ENCODE data around the gene MCF2L2.

Gene MCF2L2

GRCh38 chr3:183381179-183381578, 47.2 kb downstream of the MCF2L2 start:
- peak; percentile 54 for ATAC-seq

GRCh38 chr3:183378951-183379350, 49.5 kb downstream of the MCF2L2 start:
- ATAC-seq: no peak
- TF ChIP-seq POU6F1 (CRISPR knock-in tag; IDR thresholded peaks at IDR 0.05; ENCODE audit: borderline replicate concordance, low read depth): no peak

More at GRCh38 chr3:183381179-183381578, 47.2 kb downstream of the MCF2L2 start:
- TF ChIP-seq CSRNP3 (CRISPR knock-in tag; IDR thresholded peaks at IDR 0.05) (no peak), CREB5 (CRISPR knock-in tag; IDR thresholded peaks at IDR 0.05; ENCODE audit: low read depth) (no peak), BACH2 (CRISPR knock-in tag; IDR thresholded peaks at IDR 0.05; ENCODE audit: borderline replicate concordance) (no peak), ZNF70 (CRISPR knock-in tag; IDR thresholded peaks at IDR 0.05) (no peak), TSHZ2 (CRISPR knock-in tag; IDR thresholded peaks at IDR 0.05) (no peak), OSR1 (CRISPR knock-in tag; IDR thresholded peaks at IDR 0.05) (no peak), TOX (CRISPR knock-in tag; IDR thresholded peaks at IDR 0.05; ENCODE audit: borderline replicate concordance) (no peak), TCF4 (CRISPR knock-in tag; IDR thresholded peaks at IDR 0.05; ENCODE audit: borderline replicate concordance) (no peak), ZFP3 (CRISPR knock-in tag; IDR thresholded peaks at IDR 0.05) (no peak), SNAI2 (CRISPR knock-in tag; IDR thresholded peaks at IDR 0.05) (no peak), ZNF8 (CRISPR knock-in tag; IDR thresholded peaks at IDR 0.05) (no peak), ARNTL (CRISPR knock-in tag; IDR thresholded peaks at IDR 0.05; ENCODE audit: borderline replicate concordance, low read depth) (no peak), ISL1 (CRISPR knock-in tag; IDR thresholded peaks at IDR 0.05) (no peak), PPARA (CRISPR knock-in tag; IDR thresholded peaks at IDR 0.05; ENCODE audit: borderline replicate concordance) (no peak), ZC3H10 (CRISPR knock-in tag; IDR thresholded peaks at IDR 0.05) (no peak), CSDC2 (CRISPR knock-in tag; IDR thresholded peaks at IDR 0.05) (no peak), ESRRG (CRISPR knock-in tag; IDR thresholded peaks at IDR 0.05) (no peak)

GRCh38 chr3:183378545-183378944, 49.9 kb downstream of the MCF2L2 start:
- TF ChIP-seq ESRRG (CRISPR knock-in tag; IDR thresholded peaks at IDR 0.05) (no peak), ZC3H10 (CRISPR knock-in tag; IDR thresholded peaks at IDR 0.05) (no peak), ZNF565 (CRISPR knock-in tag; conservative IDR thresholded peaks at IDR 0.05; ENCODE audit: low read depth) (no peak), OSR1 (CRISPR knock-in tag; IDR thresholded peaks at IDR 0.05) (no peak), BACH2 (CRISPR knock-in tag; IDR thresholded peaks at IDR 0.05; ENCODE audit: borderline replicate concordance) (no peak), CREB5 (CRISPR knock-in tag; IDR thresholded peaks at IDR 0.05; ENCODE audit: low read depth) (no peak), CSRNP3 (CRISPR knock-in tag; IDR thresholded peaks at IDR 0.05) (no peak), SNAI2 (CRISPR knock-in tag; IDR thresholded peaks at IDR 0.05) (no peak), ZFP3 (CRISPR knock-in tag; IDR thresholded peaks at IDR 0.05) (no peak), POU6F1 (CRISPR knock-in tag; IDR thresholded peaks at IDR 0.05; ENCODE audit: borderline replicate concordance, low read depth) (no peak), TCF4 (CRISPR knock-in tag; IDR thresholded peaks at IDR 0.05; ENCODE audit: borderline replicate concordance) (no peak), ARNTL (CRISPR knock-in tag; IDR thresholded peaks at IDR 0.05; ENCODE audit: borderline replicate concordance, low read depth) (no peak)

More at GRCh38 chr3:183378545-183378944, 49.9 kb downstream of the MCF2L2 start:
- ATAC-seq: no peak

All from SK-N-SH treated with all-trans-retinoic acid at 6 μM for 48 hours (cell line).